Measurements from ENCODE around the gene OXSR1. TPM values are rescaled to one million over a fixed set of nuclear protein-coding genes. Genes with fewer than 3 reads are reported as not detected.
"Not testable (repeated sequence)": the region's sequence is repeated elsewhere in the genome, so short reads cannot be mapped to it uniquely, and the experiment has no call there.

Gene OXSR1
- total and polyA plus RNA-seq, 9 donors = 12.4 to 41.1 (median 28.4) TPM

DNA sequence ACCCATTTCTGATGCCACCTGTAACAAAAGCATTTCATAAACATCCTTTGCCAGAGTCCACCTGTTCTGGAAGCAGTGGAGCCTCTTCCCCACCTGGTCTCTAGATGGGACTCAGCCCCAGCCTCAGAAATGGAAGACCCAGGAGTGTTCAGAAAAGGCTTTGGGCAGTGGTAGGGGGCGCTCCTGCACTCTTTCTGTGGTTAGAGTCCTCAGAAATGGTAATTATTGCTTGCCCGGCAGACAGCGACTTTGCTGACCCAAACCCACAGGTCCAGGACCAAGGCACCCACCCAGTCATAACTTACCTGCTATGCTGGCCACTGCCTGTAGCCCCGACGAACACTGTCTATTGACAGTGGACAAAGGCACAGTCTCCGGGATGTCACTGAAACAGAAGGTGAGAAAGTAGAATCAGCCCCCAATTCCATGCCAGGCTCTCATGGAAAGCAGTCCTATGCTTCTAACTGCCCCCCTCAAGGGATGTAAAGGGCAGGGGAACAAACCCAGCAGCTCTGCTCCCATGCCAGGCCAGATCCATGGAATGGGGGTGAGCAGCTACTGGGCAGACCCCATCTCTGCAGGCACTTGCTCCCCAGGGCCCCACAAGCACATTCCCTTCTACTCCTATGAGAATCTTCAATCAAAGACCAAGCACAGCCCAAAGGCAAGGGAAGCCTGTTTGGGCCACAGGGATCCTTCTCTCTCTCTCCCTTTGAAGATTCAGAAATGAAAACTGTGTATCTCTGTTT is 33.5 kb upstream of the OXSR1 start:
- DNase-seq = peak in 1 of 5 donors; percentile 25
- intact Hi-C loops (cut with DNase I) = loop anchor here in 1 of 4 donors (10.0 kb wide), 1 partner anchor 127 kb away; no protein-coding TSS in a partner anchor
- Histone ChIP-seq H3K36me3 (no peaks in the 10 kb centered on the region), H3K9me3 (no peaks in the 10 kb centered on the region), H3K27me3 (no peaks in the 10 kb centered on the region), H3K27ac (no peak overlapping the region), H3K4me1 (ENCODE audit: insufficient read depth) (peaks cover 9% of the 10 kb centered on the region), H3K4me3 (no peak overlapping the region)
- TF ChIP-seq POLR2A (IDR thresholded peaks at IDR 0.05) (no peak), EP300 (IDR thresholded peaks at IDR 0.05) (no peak)
- TF ChIP-seq, protein P1, sequence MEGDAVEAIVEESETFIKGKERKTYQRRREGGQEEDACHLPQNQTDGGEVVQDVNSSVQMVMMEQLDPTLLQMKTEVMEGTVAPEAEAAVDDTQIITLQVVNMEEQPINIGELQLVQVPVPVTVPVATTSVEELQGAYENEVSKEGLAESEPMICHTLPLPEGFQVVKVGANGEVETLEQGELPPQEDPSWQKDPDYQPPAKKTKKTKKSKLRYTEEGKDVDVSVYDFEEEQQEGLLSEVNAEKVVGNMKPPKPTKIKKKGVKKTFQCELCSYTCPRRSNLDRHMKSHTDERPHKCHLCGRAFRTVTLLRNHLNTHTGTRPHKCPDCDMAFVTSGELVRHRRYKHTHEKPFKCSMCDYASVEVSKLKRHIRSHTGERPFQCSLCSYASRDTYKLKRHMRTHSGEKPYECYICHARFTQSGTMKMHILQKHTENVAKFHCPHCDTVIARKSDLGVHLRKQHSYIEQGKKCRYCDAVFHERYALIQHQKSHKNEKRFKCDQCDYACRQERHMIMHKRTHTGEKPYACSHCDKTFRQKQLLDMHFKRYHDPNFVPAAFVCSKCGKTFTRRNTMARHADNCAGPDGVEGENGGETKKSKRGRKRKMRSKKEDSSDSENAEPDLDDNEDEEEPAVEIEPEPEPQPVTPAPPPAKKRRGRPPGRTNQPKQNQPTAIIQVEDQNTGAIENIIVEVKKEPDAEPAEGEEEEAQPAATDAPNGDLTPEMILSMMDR (IDR thresholded peaks at IDR 0.05) = no peak
- WGBS, 3 donors = 64 to 66% (median 64%) methylated on average over 6 of the region's 6 CpGs

DNA sequence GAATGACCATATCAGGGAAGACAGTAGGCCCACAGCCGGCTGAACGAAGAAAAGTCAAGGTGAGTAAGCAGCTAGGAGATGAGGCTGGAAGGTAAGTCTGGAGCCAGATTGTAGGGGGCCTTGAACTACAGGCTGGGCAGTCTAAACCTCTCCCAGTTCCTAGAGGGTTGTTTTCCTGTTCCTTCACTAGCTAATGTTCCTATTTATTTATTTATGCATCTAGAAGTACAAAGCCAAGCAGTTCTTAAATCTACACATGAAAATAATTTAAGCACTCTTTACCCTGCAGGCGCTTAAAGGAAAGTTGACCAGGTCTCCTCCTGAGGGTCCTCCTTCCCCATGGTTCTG is 32.2 kb upstream of the OXSR1 start:
- H3K27me3 ChIP-seq = no peaks in the 10 kb centered on the region
- no peaks in the 10 kb centered on the region for H3K36me3 ChIP-seq
- peaks cover 15% of the 10 kb centered on the region for H3K4me1 ChIP-seq (ENCODE audit: insufficient read depth)
- H3K27ac ChIP-seq = no peak overlapping the region
- no peak for DNase-seq
- no peaks in the 10 kb centered on the region for H3K9me3 ChIP-seq
- no peak for TF ChIP-seq EP300 (IDR thresholded peaks at IDR 0.05)
- TF ChIP-seq POLR2A (IDR thresholded peaks at IDR 0.05) = no peak
- TF ChIP-seq, protein P1 (IDR thresholded peaks at IDR 0.05) = no peak
- 86 to 94% (median 87%) methylated on average over 3 of the region's 3 CpGs for WGBS, 3 donors
- H3K4me3 ChIP-seq = no peak overlapping the region
- intact Hi-C loops (cut with DNase I) = loop anchor here in 1 of 4 donors (10.0 kb wide), 1 partner anchor 128 kb away; no protein-coding TSS in a partner anchor

DNA sequence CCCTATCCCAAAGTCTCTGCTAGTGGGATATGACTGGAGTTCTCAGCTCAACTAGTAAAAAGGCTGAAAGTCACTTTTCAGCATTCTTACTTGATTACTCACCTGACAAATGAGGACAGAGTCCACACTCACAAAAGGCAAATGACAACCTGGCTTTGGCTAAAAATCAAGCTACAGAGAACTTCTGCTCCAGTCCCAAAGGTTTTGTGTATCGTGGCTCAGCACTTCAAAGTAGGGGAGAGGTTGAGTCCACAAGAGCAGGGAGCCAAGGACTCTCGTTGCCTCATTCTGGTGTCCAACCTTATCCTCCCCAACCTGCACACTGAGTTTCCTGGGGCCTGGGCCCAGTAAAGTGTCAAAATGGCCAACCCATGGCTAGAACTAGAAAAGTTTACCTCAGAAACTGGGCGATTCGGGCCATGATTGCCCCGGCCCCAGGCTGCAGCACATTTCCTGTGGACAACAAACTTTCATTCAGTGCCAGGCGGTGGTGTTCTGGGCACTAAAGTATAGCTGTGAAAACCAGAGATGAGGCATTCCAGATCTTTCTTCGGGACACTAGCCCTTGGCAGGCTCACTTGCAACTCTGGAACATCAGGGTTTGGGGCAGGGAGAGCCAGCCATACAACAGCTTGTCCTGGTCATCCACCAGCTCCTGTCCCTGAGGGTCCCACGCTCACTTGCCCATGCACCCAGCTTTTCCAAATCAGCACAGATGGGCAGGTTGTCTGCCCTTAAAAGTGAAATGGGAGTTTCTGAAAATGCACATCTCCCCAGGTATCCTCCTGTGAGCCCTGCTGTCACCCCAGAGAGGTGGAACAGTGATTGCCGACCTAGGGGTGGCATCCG is 31.6 kb upstream of the OXSR1 start:
- no peaks in the 10 kb centered on the region for H3K27me3 ChIP-seq
- no peak for DNase-seq
- TF ChIP-seq, protein P1 (IDR thresholded peaks at IDR 0.05) = no peak
- TF ChIP-seq EP300 (IDR thresholded peaks at IDR 0.05) (no peak), POLR2A (IDR thresholded peaks at IDR 0.05) (no peak)
- H3K4me3 ChIP-seq = no peak overlapping the region
- peaks cover 15% of the 10 kb centered on the region for H3K4me1 ChIP-seq (ENCODE audit: insufficient read depth)
- H3K36me3 ChIP-seq = no peaks in the 10 kb centered on the region
- 88 to 89% (median 88%) methylated on average over 10 of the region's 10 CpGs for WGBS, 3 donors
- no peak overlapping the region for H3K27ac ChIP-seq
- no peaks in the 10 kb centered on the region for H3K9me3 ChIP-seq
- intact Hi-C loops (cut with DNase I) = loop anchor here in 1 of 4 donors (10.0 kb wide), 1 partner anchor 129 kb away; no protein-coding TSS in a partner anchor

DNA sequence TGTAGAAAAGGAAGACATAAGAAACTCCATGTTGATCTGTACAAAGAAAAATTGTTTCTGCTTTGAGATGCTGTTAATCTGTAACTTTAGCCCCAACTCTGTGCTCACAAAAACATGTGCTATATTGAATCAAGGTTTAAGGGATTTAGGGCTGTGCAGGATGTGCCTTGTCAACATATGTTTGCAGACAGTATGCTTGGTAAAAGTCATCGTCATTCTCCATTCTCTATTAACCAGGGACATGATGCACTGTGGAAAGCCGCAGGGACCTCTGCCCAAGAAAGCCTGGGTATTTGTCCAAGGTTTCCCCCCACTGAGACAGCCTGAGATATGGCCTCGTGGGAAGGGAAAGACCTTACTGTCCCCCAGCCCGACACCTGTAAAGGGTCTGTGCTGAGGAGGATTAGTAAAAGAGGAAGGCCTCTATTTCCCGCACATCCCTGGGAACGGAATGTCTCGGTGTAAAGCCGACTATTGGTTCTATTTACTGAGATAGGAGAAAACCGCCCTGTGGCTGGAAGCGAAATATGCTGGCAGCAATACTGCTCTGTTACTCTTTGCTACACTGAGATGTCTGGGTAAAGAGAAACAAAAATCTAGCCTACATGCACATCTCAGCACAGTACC is 30.7 kb upstream of the OXSR1 start:
- not testable (repeated sequence) for H3K9me3 ChIP-seq, H3K4me3 ChIP-seq, H3K36me3 ChIP-seq, H3K27me3 ChIP-seq, H3K27ac ChIP-seq, DNase-seq
- WGBS, 3 donors = 74 to 85% (median 75%) methylated on average over 10 of the region's 10 CpGs
- intact Hi-C loops (cut with DNase I) = loop anchor here in 2 of 4 donors (5.0 to 10.0 kb wide), 2 partner anchors 130 to 213 kb away; partner anchors contain the start of gene XYLB (in 1 of the 2)
- H3K4me1 ChIP-seq (ENCODE audit: insufficient read depth) = peaks cover 19% of the 10 kb centered on the region

DNA sequence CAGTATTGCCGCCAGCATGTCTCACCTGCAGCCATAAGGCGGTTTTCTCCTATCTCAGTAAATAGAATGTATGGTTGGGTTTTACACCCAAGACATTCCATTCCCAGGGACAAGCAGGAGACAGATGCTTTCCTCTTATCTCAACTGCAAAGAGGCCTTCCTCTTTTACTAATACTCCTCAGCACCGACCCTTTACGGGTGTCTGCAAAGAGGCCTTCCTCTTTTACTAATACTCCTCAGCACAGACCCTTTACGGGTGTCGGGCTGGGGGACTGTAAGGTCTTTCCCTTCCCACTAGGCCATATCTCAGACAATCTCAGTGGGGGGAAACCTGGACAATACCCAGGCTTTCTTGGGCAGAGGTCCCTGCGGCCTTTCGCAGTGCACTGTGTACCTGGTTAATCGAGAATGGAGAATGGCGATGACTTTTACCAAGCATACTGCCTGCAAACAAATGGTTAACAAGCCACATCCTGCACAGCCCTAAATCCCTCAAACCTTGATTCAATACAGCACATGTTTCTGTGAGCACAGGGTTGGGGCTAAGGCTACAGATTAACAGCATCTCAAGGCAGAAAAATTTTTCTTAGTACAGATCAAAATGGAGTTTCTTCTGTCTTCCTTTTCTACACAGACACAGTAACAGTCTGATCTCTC is 29.6 kb upstream of the OXSR1 start:
- not testable (repeated sequence) for DNase-seq, H3K36me3 ChIP-seq, H3K27me3 ChIP-seq, H3K9me3 ChIP-seq, H3K27ac ChIP-seq
- H3K4me3 ChIP-seq = peak overlapping the region; percentile 96
- intact Hi-C loops (cut with DNase I) = loop anchor here in 2 of 4 donors (2.0 to 10.0 kb wide), 3 partner anchors 29 to 212 kb away; partner anchors contain the start of genes OXSR1 (in 1 of the 2) and XYLB (in 1 of the 2)
- 38 to 52% (median 41%) methylated on average over 10 of the region's 10 CpGs for WGBS, 3 donors
- H3K4me1 ChIP-seq (ENCODE audit: insufficient read depth) = peaks cover 21% of the 10 kb centered on the region

All from ovary (tissue), 9 donors.